ENCODE measurements around the gene FAIM2.

FAIM2 gene

DNA sequence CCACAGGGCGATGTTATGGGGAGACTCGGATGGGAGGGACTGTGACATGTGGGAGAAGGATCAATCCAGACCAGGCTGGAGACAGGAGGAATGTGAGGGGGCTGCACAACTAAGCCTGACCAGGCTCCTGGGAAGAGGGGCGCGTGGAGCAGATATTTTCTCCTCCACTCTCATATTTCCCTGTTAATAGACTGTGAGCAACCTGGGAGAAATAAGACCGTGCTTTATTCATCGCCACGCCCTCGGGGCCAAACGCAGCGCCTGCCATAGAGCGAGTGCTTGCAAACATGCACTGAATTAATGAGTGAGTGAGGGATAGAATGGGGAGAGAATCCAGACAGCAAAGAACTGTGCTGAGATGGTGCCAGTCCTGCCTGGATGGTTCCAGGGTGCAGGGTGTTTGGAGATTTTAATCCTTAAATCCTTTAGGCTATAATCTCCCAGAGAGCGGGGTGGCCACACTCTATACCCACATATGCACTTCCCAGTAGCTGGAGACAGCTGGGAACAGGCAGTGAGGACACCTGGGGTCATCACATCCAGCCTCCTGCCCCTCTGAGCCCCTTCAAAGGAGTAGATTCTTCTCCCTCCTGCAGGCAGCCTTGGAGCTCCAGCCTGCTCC is 13.6 kb upstream of the FAIM2 start:
- DNase-seq: no peak

DNA sequence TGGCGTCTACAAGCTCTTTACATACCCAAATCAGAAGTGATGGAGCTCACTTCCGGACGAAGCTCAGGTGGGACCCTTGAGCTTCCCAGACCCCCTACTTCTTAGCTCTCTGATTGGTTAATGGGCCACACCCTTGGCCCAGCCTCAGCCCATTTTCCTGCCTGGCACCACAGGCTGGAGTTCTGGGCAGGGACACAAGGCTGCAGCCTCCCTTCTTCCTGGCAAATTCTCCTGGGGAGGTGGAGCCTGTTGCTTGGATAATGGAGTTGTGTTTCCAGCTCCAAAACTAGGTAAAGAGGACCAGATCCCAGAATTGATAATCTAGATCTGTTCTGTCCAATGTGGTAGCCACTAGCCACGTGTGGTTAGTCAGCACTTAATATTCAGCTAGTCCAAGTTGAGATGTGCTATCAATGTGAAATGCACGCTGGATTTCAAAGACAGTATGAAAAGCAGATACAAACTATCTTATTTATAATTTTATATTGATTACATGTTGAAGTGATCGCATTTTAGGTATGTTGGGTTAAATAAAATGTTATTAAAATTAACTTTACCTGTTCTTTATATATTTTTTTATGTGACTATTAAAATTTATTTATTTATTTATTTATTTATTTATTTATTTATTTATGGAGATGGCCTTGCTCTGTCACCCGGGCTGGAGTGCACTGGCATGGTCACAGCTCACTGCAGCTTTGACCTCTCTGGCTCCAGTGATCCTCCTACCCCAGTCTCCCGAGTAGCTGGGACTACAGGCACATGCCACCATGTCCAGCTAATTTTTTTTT is 12.6 kb upstream of the FAIM2 start:
- DNase-seq: no peak

DNA sequence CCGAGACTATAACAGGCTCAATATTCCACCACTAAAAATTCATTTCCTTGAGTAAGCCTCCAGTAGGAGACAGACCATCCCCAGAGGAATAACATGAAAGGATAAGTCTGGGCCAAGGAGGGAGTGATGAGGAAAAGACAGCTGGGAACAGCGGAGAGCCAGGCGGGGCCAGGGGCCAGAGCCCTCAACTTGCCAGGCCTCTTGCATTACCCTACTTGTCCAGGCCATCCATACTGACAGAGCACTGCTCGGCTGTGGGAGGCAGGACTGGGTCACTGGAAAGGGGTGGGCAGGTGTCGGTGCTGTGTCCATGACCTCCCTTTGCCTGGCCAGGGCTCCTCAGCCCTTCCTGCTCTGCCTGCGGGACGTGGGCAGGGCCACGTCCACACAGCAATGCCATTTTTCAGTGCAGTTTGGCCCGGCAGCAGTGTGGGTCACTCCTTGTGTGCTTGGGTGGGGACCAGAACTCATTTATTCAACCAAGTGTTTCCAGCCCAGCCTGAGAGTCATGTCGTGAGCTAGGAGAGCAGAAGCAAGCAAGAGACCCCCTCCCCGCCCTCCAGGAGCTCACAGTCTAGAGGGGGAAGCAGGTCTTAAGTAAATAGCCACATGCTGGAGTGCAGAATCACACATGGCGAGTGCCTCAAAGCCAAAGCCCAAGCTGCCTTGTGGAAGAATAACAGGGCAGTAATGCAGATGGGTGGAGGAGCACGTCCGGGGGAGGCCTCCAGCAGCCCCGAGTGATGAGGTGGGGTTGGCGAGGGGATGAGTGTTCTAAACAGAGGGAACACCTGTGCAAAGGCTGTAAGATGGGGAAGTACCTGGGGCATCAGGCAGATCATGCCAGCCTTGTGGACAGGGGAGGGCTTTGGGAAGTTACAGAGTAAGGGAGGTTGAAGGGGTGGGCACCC is 8.9 kb upstream of the FAIM2 start:
- no peak for DNase-seq

- DNase-seq: no peak
Observed at GRCh38 chr12:49911213-49911605, 7.5 kb upstream of the FAIM2 start.

DNA sequence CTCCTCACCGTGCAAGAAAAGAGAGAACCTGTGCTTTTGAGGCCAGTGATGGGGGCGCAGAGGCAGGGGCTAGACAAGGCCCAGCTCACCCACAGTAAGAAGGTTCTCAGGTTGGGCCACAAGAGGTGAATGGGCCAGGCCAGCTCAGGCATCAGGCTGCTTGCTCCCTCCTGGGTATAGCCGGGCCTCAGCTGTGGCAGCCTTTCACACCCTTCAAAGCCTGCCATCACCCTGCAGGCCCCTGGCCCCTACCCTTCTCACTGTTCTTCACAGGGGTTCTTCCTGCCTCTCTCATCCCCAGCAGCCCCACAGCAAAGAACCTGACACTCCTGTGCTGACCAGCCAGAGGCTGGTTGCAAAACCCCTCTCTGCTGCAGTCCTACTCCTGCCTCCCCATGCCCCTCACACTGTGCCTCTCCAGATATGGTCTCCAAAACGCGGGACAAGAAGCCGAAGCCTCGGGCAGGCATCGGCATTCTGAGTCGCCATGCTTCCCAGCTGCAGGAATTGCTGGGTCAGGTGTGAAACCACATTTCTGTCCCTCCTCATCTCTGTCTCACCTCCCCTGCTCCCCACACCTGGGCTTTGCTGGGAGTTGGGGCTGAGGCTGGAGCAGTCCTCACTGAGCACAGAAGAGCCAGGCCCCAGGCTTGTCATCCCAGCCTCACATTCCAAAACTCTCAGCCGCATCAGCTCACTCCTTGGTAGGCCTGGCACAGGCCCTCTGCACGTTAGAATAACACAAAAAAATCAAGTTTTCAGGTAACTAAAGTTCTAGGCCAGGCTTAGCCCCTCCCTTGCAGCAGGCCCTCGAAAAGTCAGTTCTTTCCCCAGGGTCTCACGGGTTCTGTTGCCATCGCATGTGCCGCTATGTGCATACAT is 6.9 kb upstream of the FAIM2 start:
- DNase-seq: no peak

DNA sequence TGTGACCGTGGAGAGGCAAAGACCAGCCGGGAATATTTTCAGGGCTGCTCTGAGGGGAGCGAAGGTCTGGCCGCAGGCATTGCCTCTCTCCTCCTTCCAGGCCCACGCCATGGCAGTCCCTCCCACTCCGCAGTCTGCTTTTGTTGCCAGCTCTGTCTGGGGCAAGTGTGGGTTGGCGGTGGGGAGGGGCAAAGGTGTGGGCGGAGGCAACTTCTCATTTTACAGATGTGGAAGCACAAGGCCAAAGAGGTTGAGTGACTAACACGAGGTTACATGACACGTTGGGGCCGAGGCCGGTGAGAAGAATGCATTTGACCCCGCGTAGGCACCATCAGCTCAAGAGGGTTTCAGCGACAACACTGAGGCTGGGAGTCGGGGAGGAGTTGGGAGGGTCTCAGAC is 6.1 kb upstream of the FAIM2 start:
- DNase-seq: peak; percentile 71

- DNase-seq: no peak
Observed at GRCh38 chr12:49909356-49909755, 5.7 kb upstream of the FAIM2 start.

DNA sequence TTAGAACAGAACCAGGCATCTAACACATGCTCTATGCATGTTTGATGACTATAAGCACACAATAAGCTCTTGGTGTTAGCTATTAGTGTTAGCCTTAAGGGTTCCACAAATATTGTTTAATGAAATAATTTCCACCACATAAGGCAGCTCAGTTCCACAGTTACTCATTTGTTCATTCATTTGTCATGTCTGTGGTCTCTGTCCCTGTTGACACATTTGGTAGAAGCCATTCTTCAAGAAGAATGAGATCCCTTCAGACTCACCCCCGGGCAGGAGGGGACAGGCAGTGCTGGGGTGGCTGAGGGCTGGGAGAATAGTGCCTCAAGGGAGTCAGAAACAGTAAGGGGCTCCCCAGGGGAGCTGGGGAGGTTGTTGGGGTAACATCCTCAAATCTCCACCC is 3.7 kb upstream of the FAIM2 start:
- DNase-seq: no peak

DNA sequence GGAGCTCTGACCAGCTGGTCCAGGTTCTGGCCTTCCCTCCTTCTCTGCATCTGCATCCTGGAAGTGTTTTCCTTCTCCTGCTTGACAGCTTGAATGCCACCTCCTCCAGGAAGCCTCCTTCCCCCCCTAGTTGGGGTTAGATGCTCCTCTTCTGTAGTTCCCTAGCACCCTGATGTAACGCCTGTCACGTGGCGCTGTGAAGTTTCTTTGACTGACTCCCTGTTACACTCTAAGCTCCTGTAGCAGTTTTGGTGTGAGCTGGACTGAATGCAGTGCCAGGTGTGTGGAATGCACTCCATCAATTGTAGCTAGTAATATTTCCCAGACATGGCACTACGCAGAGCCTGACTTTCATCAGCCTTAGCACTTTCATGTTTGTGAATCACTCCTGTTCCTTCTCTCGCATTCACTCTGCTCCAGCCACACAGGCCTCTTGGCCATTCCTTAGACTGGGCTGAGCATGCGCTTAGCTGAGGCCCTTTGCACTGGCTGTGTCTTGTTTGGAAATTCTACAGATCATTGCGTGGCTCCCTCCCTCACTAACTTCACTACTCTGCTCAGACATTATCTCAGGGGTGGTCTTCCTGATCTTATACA is 2.1 kb upstream of the FAIM2 start:
- DNase-seq: no peak

- DNase-seq: no peak
Observed at GRCh38 chr12:49904601-49905000, 901 bp upstream of the FAIM2 start.

GRCh38 chr12:49903351-49903699 is 375 bp downstream of the FAIM2 start:
- no peak for DNase-seq

DNA sequence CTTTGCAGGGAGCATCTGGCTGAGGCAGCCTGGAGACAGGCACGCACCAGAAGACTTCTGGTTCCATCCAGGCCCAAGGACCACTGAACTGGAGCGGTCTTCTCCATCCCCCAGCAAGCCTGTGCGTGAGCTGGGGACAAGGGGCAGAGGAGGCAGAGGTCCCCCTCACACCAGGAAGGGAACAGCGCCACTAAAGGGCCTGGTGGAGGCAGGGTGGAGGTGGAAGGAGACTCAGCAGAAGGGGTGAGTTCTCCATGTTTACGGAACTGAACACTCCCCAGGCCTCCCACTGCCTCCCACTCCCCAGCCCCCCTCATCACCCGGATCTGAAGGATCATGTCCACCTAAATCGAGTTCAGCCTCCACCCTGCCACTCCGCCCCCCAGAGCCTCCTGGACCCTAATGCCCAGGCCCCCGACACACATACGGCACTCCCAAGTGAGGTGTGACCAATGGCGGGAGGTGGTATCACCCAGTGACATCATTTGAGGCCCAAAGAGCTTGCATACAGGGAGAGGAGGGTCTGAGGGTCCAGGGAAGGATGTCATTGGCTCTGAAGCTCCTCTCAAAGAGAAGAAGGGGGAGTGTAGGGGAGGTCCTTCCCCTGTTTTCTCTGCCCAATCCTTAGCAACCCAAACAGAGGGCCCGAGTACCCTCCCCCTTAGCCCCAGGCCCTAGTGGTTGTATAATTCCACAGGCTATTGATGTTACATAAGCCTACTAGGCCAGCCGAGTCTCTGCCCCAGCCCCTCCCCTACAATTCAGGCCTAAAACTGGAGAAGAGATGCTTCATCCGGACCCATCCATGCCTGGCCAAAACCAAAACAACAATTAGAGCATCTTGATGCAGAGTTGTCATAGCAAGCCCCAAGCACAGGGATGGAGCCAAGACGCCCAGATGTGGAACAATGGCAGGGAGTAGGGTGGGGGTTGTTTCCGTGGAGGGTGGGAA is 1.0 kb downstream of the FAIM2 start:
- no peak for DNase-seq

DNA sequence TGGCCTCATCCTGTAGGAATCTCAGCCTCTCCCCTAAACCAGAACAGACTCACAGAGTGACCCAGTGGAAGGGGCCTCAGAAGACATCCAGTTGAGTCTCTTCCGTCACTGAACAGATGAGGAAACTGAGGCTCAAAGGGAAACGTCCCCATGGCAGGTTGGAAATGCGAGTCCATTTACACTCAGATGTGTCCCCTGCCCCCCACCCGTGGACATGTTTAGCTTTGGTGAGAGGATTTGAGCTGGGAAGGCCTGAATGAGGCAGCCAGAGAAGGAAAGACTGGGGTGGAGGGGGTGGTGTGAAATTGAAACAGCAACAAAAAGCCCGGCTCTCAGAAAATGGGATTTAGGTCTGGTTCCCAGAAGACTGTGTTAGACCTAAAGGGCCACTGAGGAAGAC is 1.7 kb downstream of the FAIM2 start:
- DNase-seq: no peak

GRCh38 chr12:49901026-49901425 is 2.7 kb downstream of the FAIM2 start:
- no peak for DNase-seq

GRCh38 chr12:49900371-49900770 is 3.3 kb downstream of the FAIM2 start:
- no peak for DNase-seq

DNA sequence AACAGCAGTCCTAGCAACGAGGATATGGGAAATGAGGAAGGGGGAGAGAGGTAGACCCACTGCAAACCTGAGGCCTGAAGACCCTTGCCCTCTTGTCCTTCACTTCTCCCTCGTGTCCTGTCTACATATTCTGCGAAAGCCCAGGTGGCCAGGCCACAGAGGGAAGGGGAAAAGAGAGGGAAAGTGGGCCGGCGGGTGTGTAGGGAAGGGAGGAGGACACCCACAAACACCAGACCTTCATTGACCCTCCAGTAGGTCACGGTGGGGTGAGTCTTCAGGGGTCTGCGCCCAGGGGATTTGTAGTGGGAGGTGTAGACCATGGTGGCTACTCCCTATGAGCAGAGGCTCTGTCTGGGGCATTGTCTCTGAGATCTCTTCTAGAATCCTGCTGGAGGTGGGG is 3.8 kb downstream of the FAIM2 start:
- no peak for DNase-seq

- DNase-seq: no peak
Observed at GRCh38 chr12:49899286-49899843, 4.3 kb downstream of the FAIM2 start.

DNA sequence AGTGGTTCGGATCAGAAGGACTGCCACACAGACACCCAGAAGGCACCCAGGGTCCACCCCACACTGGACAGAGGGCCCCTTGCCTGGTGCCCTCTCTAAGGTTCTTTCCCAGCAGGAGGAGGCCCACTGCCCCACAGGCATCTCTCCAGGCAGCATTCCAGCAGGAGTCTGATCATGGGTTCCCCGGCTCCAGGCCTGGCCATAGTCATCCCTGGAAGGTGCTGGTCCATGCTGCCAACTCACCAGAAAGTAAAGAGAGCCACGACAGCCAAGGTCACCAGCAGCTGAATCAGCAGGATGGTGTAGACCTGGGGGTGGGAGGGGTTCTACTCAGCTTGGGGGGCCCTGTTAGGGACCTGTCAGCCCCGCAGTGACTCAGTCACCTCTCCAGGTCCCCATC is 6.4 kb downstream of the FAIM2 start:
- DNase-seq: no peak

DNA sequence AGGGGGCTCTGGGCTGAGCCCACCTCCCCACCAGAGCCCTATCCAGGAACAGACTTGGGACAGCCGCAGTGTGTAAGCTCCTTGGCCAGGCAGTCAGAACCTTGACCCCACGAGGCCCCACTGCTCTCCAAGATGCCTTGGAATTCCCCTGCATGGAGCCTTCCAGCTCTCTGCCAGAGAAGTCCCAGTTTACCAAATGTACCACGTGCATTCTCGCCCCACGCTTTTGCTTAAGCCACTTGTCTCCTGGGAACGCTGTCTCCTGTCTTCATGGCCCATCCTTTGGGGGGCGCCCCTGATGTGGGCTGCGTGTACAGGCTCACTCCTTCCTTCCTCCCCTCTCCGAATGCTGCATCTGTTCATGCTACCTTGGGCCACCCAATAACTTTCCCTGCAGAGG is 7.9 kb downstream of the FAIM2 start:
- DNase-seq: no peak

DNA sequence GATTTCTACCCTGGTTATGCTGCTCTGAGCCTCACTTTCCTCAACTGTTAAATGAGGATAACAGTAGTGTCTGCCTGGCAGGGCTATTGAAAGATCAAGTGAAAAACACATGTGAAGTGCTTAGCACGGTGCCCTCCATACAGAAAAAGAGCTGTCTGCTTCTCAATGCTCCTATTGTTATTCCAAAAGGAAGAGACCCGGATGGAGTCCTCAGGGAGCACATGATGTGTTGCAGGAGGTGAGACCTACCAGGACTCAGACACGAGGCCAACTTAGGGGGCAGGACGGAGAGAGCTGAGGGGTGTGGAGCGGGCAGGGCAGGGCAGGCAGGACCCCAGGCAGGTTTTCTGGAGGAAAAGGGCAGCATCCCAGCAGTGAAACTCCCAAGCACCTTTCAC is 8.9 kb downstream of the FAIM2 start:
- no peak for DNase-seq
